NCI-H526 (cell line): ENCODE measurements around the gene PGLYRP2.
"Not testable (repeated sequence)": the region's sequence is repeated elsewhere in the genome, so short reads cannot be mapped to it uniquely, and the experiment has no call there.

Experiments used
- DNase-seq, 2 experiments: peaks; one replicate each; lab custom pipeline; 2025; lab: John Stamatoyannopoulos, UW

PGLYRP2 gene

DNA sequence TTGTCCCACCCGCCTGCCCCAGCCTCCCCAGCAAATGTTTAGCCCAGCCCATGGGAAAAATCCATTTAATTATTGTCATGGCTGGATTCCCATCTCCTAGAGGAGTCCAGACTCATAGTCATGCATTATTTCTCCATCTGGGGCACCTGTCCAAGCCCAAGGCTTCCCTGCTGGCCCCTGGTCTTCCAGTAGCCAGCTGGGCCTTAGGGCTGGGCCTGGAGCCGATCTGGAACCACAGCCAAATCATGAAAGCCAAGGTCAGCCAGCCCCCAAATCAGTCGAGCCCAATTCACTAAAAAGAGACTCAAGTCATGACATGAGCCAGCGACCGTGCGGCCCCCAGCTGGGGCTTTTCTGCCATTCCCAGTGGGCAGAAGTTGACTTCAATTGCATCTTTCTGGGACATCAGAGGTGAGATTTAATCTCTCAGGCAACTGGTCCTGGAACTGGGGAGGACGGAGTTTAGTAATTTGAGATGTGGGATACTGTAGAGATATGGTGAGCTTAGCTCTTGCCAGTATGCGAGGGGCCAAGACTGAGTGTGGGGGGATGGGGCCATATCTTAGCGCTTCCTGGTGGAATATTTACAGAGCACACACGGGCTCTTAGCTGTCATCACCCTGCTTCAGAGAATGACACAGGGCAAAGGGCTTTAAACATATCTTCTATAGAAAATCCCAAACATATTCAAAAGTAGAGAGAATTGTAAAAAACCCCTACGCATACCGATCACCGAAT lies 9.4 kb upstream of the PGLYRP2 start:
- DNase-seq, result no peak

DNA sequence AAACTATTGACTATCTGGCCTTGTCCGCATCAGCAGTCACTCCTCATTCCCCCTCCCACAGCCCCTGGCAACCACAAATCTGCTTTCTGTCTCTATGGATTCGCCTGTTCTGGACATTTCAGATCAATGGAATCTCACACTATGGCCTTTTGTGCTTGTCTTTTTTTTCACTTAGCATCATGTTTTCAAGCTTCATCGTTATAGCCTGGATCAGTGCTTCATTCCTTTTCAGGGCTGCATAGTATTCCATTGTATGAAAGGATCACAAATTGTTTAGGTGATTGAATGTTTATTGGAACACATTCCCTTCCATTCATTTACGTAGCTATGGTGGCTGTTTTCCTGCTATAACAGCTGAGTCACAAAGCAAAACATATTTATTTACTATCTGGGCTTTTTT lies 7.7 kb upstream of the PGLYRP2 start:
- no peak for DNase-seq

DNA sequence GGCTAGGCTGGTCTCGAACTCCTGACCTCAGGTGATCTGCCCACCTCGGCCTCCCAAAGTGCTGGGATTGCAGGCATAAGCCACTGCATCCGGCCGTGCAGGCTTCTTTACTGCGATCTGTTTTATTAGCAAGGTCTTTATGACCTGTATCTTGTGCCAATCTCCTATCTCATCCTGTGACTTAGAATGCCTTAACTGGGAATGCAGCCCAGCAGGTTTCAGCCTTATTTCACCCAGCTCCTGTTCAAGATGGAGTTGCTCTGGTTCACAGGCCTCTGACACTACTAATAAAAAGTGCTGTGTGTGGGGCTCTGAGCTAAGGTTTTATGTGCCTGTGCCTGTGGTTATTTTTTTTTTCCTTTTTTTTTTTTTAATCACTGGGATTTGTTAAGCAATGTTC lies 6.5 kb upstream of the PGLYRP2 start:
- DNase-seq, result not testable (repeated sequence)

DNA sequence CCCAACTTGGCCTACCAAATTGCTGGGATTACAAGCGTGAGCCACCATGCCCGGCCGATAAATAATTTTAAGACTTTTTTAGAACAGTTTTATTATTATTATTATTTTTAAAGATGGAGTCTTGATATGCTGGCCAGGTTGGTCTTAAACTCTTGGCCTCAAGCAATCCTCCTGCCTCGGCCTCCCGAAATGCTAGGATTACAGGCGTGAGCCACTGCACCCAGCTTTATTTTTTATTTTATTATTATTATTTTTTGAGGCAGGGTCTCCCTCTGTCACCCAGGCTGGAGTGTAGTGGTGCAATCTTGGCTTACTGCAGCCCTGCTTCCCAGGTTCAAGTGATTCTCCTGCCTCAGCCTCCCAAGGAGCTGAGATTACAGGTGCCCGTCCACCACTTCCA lies 1.7 kb upstream of the PGLYRP2 start:
- not testable (repeated sequence) for DNase-seq

DNA sequence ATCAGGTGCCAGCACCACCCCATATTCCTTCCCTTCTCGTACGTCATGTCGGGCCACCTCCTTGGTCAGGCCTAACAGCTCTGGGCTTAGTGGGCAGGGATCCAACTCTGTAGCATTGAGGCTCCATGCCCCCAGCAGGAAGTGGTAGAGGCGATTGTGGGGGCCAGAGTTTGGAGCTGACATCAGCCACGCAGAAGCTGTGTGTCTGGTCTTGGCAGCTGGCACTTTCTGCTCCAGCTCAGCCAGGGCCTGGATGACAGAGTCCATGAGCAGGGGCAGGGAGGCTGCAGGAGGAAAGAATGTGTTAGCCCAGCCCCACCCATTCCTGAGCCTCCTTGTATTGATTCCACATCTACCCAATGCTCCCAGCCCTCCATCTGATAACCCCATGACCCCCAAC lies 3.0 kb downstream of the PGLYRP2 start:
- no peak for DNase-seq

DNA sequence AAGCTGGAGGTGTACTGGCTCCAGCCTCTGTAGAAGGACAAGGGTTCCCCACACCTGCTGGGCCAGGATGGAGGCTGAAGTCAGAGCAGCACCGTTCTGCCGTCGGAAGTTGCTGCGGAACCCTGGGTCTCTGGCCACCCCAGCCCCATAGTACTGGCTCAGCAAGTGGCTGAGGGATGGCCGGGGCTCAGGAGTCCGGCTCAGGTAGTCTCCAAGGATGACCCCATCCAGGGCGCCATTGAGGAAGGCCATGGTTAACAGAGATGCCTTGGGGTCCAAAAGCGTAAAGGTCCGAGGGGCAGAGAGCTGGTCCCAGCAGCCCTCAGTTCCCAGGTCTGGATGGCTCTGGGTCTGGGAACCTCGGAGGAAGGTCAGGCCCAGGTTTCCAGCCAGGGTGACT lies 3.7 kb downstream of the PGLYRP2 start:
- no peak for DNase-seq

DNA sequence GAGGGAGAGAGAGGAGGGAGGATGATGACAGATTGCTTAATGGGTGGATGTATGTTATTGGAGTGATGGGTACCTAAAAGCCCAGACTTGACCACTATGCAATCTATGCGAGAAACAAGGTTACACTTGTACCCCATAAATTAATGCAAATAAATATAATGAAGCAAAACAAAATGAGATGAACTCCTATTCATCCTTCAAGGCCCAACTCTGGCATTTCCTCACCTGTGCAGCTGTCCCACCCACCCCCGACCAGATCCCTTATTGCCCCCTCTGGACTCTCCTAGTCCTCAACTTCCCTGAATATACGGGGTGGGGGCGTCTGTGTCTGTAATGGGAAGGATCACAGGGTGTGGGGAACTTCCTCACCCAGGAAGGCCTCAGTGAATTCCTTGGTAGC lies 4.1 kb downstream of the PGLYRP2 start:
- DNase-seq, result no peak

DNA sequence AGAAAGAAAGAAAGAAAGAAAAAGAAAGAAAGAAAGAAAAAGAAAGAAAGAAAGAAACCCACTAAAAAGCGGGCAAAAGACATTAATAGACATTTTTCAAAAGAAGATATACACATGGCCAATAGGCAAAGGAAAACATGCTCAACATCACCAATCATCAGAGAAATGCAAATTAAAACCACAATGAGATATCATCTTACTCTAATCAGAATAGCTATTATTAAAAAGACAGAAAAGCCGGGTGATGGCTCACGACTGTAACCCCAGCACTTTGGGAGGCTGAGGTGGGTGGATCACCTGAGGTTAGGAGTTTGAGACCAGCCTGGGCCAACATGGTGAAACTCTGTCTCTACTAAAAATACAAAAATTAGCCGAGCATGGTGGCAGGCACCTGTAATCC lies 5.5 kb downstream of the PGLYRP2 start:
- peak in 1 of 2 experiments; percentile 16 for DNase-seq

DNA sequence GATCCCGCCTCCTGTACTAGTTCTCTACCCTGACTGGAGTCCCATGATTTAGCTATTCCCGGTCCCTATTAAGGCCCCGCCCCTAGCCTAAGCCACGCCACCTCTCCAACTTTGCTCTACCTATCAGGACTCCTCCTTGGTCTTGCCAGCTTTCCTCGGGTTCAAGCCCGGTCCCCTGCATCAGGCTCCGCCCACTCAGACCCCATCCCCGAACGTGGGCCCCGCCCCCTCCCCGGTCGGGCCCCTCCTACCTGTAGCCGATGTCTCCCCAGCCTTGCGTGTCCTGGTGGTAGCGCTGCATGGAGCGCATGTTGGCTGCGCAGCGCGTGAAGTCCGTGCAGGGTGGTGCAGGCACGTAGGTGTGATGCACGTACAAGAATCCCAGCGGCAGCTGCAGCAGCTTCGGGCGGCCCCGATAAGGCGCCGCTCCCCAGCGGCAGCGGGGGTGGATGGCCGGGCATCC lies 7.6 kb downstream of the PGLYRP2 start:
- DNase-seq, result no peak

DNA sequence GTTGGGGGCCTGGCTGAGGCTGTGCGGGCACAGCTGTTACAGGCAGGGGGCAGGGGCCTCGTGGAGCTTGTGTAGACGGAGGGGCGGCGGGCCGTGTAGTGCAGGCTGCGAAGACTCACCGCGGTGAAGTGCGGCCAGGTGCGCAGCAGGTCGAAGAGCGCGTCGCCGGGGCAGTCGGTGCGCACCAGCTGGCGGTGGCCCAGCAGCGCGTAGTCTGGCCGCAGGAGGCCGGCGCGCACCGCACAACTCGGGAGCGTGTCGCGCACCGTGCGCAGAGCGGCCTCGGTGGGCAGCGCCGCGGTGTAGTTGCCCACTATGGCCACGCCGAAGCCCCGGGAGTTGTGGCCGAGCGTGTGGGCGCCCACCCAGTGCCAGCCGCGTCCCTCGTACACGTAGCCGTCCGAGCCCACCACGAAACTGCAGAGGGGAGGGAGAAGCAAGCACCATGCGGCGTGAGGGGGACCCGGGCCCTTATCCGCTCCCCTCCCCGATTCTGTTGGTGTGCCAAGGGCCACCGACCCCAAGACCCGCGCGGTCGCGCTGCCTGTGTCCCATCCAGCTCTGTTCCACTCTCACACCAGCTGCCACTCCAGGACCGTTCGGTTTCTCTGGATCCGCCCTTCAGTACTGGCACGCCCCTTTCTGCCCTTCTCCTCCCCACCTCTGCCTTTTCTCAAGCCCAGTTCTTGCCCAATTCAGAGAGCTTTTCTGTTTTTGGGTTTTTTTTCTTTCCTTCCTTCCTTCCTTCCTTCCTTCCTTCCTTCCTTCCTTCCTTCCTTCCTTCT lies 9.6 kb downstream of the PGLYRP2 start:
- DNase-seq, result no peak

DNA sequence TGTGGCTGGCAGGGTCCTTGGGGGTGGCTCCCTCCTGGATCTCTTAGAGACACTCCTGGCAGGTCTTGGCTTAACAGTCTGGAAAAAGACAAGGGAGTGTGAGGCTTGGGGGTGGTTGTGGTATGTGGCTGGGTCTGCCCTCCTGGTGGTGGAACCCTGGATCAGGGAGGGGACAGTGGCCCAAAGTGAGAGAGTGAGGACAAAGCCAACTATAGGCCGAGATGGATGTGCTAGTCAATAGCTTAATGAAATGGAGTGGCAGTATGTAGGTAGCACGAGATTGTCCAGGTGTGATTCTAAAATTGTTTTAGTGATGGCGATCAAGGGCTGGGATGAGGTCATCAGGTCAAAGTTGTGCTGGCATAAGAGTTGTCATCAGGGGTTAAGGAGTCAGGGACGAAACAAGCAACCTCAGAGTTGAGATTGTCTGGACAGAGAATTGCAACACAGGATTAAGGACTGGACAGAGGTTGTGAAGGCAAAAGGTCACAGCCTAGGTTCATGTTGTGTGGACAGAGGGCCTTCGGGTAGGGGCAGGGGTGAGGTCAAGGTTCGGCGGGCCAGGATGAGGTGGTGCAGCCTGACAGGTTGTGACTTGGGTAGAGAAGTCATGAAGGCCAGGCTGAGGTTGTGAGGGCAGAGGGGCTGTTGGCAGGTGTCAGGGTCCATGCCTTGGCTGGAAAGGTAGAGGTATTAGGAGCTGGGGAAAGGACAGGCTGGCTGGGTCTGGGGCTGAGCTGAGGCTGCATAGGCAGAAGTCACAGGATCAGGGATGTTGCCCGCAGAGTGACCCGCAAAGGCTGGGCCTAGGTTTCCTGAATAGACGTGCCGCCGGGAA lies 10.4 kb downstream of the PGLYRP2 start:
- no peak for DNase-seq

DNA sequence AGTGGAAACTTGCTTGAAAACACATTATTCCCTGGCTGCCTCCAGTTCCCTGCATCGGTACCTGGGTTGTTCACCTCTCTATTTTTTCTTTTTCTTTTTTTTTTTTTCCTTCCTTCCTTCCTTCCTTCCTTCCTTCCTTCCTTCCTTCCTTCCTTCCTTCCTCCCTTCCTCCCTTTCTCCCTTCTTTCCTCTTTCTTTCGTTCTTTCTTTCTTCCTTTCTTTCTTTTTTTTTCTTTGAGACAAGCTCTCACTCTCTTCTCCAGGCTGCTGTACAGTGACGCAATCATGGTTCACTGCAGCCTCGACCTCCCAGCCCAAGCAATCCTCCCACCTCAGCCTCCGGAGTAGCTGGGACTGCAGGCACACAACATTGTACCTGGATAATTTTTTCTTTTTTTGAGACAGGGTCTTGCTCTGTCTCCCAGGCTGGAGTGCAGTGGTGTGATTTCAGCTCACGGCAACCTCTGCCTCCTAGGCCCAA lies 11.5 kb downstream of the PGLYRP2 start:
- no peak for DNase-seq

DNA sequence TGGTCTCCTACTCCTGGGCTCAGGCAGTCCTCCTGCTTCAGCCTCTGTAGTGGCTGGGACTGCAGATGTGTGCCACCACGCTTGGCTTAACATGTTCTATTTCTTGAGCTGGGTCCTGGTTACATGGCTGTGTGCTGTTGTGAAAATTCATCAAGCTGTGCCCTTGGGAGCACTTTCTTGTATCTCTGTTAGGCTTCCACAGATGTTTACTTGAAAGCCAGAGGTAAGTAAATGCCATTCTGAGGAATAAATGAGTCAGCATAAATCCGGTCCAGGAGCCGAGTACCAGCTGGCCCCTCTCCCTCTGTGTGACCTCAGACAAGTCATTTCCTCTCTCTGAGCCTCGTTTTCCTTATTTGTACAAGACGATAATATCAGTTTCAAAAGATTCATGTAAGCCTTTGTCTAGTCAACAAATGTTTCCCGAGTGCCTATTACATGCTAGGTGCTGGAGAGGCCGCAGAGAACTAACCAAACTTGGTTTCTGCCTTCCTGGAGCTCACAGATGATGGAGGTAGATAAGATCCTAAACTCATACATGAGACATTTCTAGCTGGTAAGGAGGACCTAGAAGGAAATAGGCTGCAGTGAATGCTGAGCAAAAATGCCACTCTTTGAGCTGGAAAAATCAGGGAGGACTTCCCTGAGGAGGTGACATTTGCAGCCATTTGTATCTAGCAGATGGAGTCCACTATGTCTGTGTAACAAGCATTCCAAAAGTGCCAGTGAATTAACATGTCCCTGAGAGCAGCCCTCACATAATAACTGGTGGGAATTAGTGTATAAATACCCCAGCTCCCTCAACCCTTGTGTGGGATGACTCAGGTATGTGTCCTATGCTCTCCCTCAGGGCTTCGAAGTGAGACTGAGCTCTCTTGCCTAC lies 12.2 kb downstream of the PGLYRP2 start:
- DNase-seq, result no peak

DNA sequence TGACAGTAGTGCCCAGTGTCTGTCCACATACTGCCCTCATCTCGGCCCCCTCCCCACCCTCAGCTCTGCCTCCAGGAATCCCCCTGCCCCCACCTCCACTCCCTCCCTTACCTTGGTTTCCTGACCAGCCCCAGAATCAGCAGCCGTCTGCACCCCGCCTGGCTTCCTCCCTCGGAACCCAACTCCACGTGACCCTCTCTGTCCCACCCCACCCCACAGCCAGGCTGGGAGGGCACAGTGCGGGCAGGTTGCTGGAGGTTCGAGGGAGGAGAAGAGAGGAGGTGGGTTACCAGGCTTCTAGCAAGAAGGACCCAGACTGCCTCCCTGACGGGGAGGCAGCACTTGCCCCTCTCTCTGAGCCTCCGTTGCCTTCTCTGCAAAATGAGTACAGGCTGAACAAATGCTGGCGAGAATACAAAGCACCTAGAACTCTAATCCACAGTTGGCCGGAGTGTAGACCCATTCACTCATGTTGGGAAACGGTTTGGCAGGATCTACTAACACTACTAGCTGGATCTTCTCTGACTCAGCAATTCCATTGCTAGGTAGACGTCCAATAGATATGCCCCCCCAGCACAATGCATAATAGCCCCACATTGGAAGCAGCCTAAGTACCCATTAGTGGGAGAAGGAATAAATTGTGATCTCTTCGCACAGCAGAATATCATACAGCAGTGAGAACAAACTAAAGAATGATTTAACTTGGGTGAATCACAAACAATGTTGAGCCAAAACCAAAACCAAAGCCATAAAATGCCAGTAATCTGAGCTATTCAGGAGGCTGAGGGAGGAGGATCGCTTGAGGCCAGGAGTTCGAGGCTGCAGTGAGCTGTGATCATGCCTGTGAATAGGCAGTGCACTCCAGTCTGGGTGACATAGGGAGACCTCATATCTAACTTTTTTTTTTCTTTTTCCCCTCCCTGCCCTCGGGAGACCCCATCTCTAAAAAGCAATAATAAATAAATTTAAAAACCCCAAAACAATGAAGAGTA lies 14.6 kb downstream of the PGLYRP2 start, which contains the start of gene RASAL3:
Gene RASAL3 (minus strand): TSS at position 151 of the 992 bp plus-strand sequence. CDS start 186 bp downstream, outside the sequence.
- DNase-seq, result no peak

DNA sequence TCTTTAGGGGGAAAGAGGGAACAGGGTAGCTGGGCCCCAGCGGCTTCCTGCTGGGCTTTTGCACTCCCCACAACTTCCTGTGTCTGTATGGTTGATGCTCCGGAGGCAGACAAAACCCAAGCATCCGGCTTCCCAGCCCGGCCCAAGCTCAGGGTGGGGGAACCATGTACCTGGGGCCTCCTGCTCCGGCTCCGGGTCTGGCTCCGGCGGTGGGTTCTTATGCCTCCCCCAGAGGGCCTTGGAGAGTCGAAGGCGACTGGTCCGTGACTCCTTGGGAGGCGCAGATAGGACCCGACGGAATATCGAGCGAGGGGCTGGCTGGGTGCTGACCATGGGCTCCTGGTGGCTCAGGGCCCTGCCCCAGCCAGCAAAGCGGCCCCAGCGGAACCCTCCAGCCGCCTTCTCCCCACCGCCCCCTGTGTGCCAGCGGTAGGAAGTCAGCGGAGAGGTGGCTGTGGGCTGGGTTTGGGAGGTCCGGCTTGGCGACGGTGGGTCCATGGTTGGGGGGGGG lies 15.4 kb downstream of the PGLYRP2 start:
- no peak for DNase-seq

DNA sequence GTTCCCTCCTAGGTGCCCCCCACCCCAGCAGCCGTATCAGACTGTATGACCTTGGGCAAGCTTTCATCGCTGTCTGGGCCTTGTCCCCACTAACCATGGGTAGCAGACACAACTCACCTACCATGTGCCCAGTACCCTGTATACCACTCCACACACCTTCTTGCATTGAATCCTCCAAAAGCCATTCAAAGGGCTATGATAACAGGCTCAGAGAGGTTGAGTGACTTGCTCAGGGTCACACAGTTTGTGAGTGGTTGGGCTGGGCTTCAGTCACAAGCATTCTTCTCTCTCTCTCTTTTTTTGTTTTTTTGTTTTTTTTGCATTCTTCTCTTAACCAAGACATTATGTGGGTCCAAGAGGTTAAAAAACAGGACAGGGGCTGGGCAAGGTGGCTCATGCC lies 17.6 kb downstream of the PGLYRP2 start:
- DNase-seq, result no peak

DNA sequence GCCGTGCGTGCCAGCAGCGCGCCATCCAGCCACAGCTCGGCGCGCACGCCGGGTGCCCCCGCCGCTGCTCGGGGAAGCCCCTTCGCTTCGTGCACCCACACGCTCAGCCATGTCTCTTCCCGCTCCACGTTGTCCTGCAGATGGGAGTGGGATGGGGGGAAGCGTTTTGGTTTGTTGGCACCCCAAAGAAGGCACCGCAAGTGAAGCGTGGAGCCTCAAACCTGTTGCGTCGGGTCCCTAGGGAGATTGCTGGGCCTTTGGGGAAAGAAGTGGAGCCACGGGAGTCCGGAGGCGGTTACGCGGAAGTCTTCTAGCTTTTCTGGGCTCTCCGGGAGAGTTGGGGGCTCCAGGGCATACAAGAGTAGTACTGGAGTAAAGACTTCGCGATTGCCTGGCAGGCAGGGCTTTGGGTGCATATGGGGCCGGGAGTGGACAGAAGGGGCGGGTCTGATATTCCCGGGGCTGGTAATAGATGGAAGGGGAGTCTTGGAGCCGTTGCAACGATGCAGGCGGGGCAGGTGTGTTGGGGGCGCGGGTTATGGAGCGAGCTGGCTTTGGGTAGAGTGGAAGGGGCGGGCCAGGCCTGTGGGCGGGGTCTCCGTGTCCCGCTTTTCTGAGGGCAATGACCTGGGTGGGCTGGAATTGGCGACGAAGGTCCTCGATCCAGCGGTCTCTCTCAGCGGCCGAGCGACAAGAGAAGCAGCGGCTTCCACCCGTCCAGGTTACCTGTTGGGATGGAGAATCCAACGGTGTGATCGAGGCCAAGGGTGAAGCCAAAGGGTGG lies 21.4 kb downstream of the PGLYRP2 start:
- DNase-seq, result peak in 1 of 2 experiments; percentile 15

DNA sequence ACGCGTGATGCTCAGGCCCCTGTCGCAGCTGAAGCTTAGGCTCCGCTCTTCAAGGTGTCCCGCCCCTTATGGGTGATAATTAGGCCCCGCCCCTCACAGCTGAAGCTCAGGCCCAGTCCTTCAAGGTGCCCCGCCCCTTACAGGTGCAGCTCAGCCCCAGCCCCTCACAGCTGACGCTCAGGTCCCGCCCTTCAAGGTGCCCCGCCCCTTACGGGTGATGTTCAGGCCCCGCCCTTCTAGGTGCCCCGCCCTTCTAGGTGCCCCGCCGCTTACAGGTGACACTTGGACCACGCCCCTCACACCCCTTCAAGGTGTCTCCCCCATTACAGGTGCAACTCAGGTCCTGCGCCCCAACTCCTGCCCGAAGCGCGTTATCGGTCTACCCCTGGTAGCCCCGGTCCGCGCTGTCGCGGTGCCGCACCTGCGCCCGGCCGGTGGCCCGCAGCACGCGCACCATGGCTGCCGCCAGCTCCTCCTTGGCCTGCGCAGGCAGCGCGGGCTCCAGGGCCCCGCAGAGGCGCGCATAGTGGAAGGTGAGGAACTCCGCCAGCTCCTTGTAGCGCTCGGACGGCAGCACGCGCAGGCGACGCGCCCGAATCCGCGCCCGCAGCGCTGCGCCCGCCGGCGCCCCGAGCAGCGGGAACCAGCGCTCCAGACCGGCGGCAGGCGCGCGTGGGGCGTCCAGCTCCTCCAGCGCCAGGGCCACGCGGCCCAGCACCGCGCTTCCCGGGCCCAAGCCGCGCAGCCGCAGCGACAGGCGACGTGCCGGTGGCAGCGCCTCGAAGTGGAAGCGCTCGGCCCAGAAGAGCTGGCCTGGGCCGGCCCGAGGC lies 22.2 kb downstream of the PGLYRP2 start:
- peak; percentile 39 to 92 for DNase-seq
